Mucosa of descending colon (tissue), 3 donors: ENCODE measurements around the gene DAPK1. TPM values are rescaled to one million over a fixed set of nuclear protein-coding genes. Genes with fewer than 3 reads are reported as not detected.

Experiments used
- ATAC-seq: fragments of 200-7000 bp; cut with Tn5 transposase; one replicate; pipeline ENCODE4 v1.9.1; 2020; ENCODE audit warnings: mild to moderate bottlenecking, moderate library complexity
- DNase-seq, 3 donors: peaks; one replicate each; pipeline ENCODE4 v3.0.0-alpha.2; 2020
- H3K36me3 ChIP-seq: fragments of 200-600 bp; one replicate; pipeline ENCODE4 v1.8.0; 2021; ENCODE audit warnings: low read depth, mild to moderate bottlenecking
- H3K4me1 ChIP-seq: fragments of 200-600 bp; one replicate; pipeline ENCODE4 v1.8.0; 2021; ENCODE audit warnings: low read depth, mild to moderate bottlenecking
- H3K4me3 ChIP-seq: fragments of 200-600 bp; one replicate; pipeline ENCODE4 v1.8.0; 2021; ENCODE audit warnings: mild to moderate bottlenecking
- H3K9me3 ChIP-seq: fragments of 200-600 bp; one replicate; pipeline ENCODE4 v1.8.0; 2021; ENCODE audit warnings: mild to moderate bottlenecking
- CTCF ChIP-seq: fragments of 200-600 bp; IDR thresholded peaks from one replicate; pipeline ENCODE4 v1.8.0; 2022; ENCODE audit warnings: antibody characterized with exemption, mild to moderate bottlenecking
- intact Hi-C, 2 donors: fragments of 100-400 bp; cut with DNase I in 1 of 2; cut with micrococcal nuclease in 1 of 2; formaldehyde crosslinking; loops; one replicate each; pipeline versions ENCODE4 v1.11.0 to v1.11.1; 2022; cut with DNase I, micrococcal nuclease
- total RNA-seq, 3 donors: library from RNA; stranded (reverse); fragmentation: NEBNext Ultra II Directional in 2 of 3; extraction: Animal tissue kit (Norgen Biotek cat#: 25700) in 2 of 3; gene quantifications; one replicate each; pipeline versions ENCODE4 v1.2.1 to v1.2.4, GENCODE V29; 2021 to 2023
- donor health status: DM: no; HTN: no; CAD: no; lungs with moderate emphysema.
- donor health status: DM: no; HTN: no; CAD: no.
- donor health status: DM: no; HTN: yes; CAD: no.

DAPK1 gene
- total RNA-seq, 3 donors from 2014 or later, result 22.2 to 98.7 (median 25.9) TPM

GRCh38 chr9:87681271-87682061 is 183.8 kb downstream of the DAPK1 start:
- Histone ChIP-seq H3K4me3 (no peak overlapping the region), H3K9me3 (no peaks in the 10 kb centered on the region), H3K36me3 (no peaks in the 10 kb centered on the region), H3K4me1 (no peaks in the 10 kb centered on the region)
- DNase-seq (no peak), ATAC-seq (no peak)
- intact Hi-C loops, result no loop called here
- TF ChIP-seq CTCF, result no peak

- TF ChIP-seq CTCF, result no peak
- DNase-seq, result no peak
- Histone ChIP-seq H3K36me3 (no peaks in the 10 kb centered on the region), H3K4me1 (no peaks in the 10 kb centered on the region), H3K9me3 (no peaks in the 10 kb centered on the region), H3K4me3 (no peak overlapping the region)
- no peak for ATAC-seq
- intact Hi-C loops, result no loop called here
Observed at GRCh38 chr9:87682085-87682484, 184.4 kb downstream of the DAPK1 start.

GRCh38 chr9:87682618-87683017 is 185.0 kb downstream of the DAPK1 start:
- DNase-seq, result no peak
- H3K9me3 ChIP-seq, result no peaks in the 10 kb centered on the region
- intact Hi-C loops, result no loop called here
- no peak for TF ChIP-seq CTCF
- ATAC-seq, result no peak
- no peaks in the 10 kb centered on the region for H3K36me3 ChIP-seq
- H3K4me1 ChIP-seq, result no peaks in the 10 kb centered on the region
- no peak overlapping the region for H3K4me3 ChIP-seq

- no peak for TF ChIP-seq CTCF
- H3K36me3 ChIP-seq, result no peaks in the 10 kb centered on the region
- intact Hi-C loops, result no loop called here
- H3K4me1 ChIP-seq, result no peaks in the 10 kb centered on the region
- no peak for DNase-seq
- H3K4me3 ChIP-seq, result no peak overlapping the region
- no peak for ATAC-seq
- no peaks in the 10 kb centered on the region for H3K9me3 ChIP-seq
Observed at GRCh38 chr9:87683751-87684626, 186.3 kb downstream of the DAPK1 start.

GRCh38 chr9:87684627-87685219 is 187.1 kb downstream of the DAPK1 start:
- peak; percentile 45 for TF ChIP-seq CTCF
- Histone ChIP-seq H3K4me1 (no peaks in the 10 kb centered on the region), H3K4me3 (no peak overlapping the region), H3K36me3 (no peaks in the 10 kb centered on the region), H3K9me3 (no peaks in the 10 kb centered on the region)
- DNase-seq (peak in 2 of 3 donors; percentile 73 to 86), ATAC-seq (peak; percentile 80)
- intact Hi-C loops, result no loop called here
